HG03342 (cell line): ENCODE data around the gene PHF21A.
"Not testable (repeated sequence)": the region's sequence is repeated elsewhere in the genome, so short reads cannot be mapped to it uniquely, and the experiment has no call there.

Source experiments
- ATAC-seq: cut with Tn5 transposase; IDR thresholded peaks from one replicate; pipeline ENCODE4 v1.9.1; 2021; ENCODE audit warnings: mild to moderate bottlenecking, moderate library complexity; ENCODE audit not compliant: unreplicated experiment

PHF21A gene

DNA sequence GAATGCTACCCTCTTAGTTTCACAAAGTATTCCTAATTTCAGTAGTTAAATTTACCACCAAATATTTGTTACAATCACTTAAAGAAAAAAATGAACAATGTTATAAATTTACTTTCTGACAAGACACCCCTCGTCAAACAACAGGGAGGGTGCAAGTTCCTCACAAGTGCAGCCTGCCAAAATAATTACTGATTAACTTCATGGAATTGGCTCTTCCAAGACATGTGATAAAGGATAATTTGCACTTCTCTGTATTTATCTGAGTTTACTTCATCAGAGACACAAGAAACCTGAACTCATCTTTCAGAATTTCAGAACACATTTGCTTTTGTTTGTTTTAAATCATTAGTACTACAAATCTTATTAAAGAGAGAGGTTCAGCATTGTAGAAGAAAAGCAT is 132.3 kb downstream of the PHF21A start:
- ATAC-seq, result no peak

DNA sequence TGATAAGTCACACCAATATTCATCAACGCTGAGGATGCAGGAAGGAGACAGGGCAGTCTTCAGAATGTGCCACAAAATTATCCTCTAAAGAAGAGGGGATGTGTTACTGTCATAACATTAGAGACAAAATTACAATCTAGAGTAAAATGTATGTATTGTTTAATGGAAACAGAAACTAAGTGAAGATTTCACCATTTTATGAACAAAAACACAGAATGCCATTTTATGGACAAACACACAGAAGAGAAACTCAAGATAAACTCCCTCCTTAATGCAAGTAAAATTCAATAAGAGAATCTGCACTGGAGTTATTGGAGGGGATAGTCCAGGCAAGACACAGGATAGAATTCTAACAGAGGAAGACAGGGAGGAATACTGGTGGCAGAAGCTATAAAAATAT is 136.0 kb downstream of the PHF21A start:
- ATAC-seq, result no peak

DNA sequence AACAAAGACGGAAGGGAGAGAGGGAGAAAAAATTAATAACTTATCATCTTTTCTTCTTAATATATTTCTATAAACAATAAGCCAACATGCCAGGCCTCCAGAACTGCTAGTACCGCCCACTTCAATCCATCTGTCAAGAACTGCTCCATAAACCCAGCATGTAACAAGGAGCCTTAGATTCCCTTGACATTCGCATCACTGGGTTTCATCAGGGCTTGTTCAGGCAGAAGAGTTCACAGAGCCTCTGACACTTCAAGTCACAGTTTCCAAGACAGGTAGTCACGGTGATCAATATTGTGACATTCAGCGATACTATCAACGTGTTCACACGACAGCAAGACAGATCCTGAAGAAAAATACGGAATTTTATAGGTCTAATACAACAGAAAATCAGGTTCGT is 137.1 kb downstream of the PHF21A start:
- ATAC-seq, result no peak

DNA sequence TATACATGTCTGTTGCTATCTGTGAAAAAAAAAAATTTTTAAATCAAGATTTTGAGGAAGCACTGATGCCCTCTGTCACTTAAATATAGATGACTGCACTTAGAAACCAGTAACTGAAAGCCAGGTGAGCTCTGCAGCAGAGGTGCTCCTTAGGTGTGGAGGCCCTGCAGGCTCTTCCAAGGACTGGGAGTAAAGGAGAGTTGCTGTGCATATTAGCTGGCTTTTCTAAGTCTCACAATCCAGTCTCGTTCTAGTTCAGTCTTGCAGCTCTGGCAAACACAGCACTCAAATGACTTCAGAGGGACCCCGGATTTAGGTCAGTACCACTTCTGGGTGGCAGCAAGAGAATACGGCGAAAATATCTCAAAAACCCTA is 137.8 kb downstream of the PHF21A start:
- ATAC-seq, result no peak

DNA sequence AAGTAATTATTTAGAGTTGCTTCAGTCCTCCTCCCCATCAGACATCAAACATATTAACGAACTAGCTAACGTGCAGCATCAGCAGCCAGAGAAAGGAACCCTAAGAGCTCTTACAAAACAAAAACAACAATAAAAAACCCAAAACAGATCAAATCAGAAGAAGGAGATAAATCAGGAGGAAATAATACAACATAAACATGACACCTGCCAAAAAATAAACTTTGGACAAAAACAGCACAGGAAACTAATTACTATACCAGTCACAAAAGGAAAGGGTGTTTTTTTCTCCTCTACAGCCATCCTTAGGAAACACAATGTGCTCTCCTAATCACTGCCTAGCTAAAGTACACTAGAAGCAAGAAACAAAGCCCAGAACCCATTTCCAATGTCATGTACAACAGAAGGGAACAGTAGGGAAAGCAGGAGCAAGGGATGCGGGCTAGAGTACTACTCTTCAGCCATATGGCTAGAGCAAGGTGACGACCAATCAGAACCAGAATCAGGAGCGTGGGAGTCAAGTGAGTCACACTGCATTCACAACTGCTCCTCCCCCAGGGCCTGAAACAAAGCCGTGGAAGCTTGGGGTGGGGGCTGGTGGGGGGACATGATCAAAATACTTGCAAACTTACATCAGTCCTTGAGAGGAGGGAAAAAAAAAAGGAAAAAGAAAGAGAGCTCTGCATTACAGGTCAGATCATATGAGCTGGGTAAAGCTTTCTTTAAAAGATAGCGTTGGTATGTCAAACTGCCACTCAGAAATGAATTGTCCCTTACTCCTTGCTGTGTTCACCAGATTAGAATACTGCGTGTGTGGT is 138.4 kb downstream of the PHF21A start:
- no peak for ATAC-seq

DNA sequence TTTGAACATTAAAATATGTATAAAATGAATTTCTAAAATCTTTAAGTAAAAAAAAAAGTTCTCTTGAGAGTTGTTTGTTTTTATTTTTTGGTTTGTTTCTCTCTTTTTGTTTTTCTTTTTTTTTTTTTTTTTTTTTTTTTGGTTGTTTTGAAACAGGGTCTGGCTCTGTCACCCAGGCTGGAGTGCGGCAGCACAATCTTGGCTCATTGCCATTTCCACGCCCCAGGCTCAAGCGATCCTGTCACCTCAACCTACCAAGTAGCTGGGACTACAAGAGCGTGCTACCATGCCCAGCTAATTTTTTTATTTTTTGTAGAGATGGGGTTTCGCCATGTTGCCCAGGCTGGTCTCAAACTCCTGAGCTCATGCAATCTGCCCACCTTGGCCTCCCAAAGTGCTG is 139.4 kb downstream of the PHF21A start:
- ATAC-seq, result not testable (repeated sequence)

DNA sequence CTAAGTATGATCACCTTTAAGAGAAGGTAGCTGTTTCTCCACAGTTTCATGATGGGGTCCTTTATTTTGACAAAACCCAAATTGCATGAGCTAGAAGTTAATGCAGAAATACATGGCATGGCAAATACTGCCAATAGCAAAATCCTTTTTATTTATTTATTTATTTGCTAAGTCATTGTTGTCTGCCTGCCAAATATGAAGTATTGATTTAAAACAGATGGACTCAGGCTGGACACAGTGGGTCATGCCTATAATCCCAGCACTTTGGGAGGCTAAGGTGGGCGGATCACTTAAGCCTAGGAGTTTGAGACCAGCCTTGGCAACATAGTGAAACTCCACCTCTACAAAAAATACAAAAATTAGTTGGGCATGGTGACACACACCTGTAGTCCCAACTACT is 146.4 kb downstream of the PHF21A start:
- ATAC-seq, result no peak

DNA sequence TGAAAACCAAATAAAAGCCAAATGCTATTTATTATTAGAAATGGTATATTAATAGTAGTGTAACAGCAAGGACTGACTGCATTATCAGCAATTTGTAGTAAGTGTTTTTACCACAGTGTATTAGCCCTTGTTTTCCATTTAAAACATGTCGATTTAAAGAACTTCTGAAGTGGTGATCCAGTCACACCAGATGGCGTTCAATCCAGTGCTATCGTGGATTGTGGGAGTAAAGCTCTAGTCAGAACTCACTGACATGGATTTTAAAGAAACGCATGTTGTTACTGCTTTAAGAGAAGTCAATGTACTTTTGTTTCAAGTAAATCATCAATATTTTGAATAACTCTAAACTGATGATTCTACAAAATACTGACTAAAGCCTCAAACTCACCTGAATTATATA is 147.7 kb downstream of the PHF21A start:
- no peak for ATAC-seq

DNA sequence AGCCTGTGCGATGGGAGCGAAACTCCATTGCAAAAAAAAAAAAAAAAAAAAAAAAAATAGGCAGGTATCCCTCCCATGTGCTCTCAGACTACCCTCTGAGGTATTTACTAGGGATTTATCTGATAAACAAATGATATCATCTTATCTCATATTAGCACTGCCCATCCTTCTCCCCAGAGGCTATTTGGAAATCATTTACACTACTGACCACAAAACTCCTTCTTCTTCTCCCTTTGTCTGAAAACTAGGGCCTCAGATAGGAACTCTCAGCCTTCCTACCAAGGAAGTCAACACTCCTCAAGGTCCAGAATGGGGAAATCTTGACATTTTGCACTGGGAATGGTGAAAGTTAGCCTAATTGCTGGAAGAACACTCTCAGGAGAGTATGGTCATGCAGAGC is 152.4 kb downstream of the PHF21A start:
- no peak for ATAC-seq

DNA sequence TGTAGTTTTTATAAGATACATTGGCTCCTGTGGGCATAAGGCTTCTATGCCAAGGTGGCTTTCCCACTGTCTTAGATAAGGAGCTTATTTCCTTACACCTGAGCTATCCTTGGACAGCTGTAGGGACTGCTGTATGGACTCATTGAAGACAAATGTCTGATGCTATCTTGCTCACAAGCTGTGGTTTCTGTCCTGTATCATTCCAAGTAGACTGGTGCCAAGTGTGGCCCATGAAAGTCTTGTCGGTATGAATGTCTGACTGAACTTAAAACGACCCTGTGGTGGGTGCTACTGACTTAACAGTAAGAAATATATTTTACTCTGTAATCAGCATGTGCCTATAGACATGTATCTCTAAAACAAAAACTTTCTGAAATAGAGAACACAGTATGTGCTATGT is 153.7 kb downstream of the PHF21A start:
- ATAC-seq, result no peak

DNA sequence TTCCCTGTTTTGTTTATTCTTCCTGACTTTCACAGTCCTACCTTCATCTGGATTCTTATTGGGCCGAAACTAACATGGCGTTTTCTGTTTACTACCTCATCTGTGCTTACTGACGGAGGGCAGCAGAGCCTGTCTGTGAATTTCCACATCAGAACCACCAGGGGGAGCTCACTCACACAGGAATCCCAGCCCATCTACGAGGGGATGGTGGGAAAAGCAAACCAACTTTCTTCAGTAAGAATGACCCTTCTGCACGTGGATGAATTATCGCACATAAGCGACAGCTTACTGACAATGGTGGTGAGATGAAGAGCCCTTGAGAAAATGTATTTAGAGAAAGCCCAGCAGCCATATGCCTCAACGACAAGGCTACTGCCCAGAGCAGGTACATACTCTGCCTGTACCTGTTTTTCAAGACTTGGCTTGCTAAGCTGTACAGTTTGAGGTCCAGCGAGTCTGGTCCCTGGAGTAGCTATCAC is 156.3 kb downstream of the PHF21A start:
- ATAC-seq, result peak; percentile 74

DNA sequence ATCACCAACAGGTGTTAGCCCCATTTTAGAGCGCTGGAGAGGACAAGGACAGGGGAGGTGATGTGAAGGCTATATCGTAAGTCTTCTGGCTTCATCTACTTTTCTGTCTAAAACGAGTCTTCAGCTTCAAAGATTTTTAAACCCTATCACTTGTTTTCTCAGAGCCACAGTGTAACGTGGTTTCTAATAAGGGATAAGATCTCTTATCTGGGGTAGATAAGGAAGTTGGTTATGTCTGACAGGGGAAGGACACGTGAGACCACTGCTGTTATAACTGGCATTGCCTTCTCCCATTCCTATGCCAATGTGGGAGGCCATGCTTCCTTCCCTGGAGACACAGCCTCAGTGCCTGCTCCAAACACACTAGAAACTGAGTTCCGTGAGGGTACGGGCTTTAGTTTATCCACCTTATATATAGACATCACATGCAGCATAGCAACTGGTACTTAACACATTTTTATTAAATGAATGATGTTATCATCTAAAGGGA is 159.5 kb downstream of the PHF21A start:
- ATAC-seq, result no peak

DNA sequence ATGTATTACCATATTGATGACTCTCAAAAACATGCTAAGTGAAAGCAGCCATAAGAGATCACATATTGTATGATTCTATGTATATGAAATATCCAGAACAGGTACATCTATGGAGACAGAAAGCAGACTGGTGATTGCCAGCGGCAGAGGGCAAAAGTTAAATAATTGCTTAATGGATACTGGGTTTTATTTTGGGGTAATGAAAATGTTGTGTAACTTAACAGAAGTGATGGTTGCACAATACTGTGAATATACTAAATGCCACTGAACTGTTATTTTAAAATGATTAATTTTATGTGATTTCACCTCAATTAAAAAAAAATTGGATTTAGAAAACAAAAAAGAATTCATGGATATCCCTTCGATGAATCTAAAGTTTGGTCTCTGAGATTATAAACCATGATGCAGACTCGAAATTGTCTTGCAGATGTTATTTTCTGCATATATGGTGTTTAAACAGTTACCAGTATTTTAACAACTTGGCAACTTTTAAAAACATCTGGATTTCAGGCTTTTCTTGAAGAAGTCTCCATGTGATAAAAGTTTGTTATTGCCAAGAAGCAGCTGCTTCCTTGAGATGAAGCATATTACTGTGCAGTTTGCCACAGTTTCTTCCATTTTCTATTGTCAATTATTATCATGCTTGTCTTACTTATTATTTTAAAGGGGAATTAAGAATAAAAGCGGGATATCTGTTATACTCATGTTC is 160.7 kb downstream of the PHF21A start:
- ATAC-seq, result no peak

DNA sequence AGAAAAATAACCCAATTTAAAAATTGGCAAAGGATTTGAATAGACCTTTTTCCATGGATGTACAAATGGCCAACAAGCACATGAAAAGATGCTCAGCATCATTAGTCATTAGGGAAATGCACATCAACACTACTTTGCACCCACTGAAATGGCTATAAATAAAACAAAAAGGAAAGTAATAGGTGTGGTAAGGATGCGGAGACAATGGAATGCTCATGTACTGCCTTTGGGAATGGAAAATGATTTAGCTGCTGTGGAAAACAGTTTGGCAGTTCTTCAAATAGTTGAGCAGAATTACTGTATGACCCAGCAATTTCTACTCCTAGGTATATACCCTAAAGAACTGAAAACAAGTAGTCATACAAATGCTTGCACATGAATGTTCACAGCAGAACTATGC is 161.4 kb downstream of the PHF21A start:
- ATAC-seq, result no peak

DNA sequence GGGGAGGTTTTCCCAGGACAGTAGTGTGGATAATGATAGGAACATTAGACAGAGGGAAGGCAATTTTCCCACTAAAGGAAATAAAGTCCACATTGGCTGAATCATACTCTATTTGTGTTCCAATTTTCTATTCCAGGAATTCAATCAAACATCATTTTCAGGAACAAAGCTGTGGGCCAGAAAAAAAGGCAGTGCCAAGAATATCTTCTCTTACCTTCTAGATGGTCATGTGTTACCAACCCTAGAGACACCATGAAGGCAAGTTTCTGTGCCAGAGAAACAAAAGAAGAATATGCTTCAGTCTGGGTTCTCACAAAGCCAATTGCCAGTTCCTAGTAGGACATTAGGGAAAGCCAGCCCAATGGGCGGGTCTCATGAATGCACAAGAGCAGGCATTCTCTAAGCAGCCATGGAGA is 171.3 kb downstream of the PHF21A start:
- ATAC-seq, result no peak

DNA sequence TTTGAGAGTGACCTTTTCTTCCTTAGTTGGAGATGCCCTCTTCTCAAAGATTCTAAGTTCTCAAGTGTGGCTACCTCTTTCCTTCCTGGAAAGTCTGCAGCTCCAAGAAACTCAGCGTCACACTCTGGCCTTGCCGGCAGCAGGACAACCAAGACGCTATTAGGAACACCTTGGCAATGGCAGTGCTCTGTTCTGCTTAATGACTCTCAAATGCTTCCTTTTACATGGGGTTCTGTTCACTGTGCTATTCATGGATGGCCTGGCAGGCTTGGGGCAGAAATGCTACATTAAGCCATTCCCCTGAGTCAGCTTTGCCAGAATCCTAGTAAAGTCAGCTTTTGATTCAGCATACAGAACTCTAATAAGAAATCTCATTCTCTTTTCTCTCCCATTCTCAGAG is 172.9 kb downstream of the PHF21A start:
- ATAC-seq, result no peak

DNA sequence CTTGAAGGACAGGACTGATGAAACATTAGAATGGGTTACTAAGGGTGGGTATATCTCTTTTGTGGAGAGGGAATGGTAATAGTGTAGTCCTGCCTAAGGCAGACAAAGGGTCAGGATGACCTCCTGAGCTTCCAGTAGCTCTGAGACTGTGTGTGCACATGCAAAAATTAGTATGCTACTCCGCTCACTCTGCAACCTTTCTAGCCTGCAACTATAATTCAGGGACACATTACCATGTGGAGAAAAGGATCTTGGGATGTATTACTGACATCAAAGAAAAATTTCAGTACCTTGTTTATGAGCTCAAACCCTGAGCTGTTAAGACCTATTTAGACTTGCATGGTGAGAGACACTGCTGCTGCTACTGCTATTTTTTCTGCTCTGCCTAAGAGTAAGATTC is 173.4 kb downstream of the PHF21A start:
- no peak for ATAC-seq

DNA sequence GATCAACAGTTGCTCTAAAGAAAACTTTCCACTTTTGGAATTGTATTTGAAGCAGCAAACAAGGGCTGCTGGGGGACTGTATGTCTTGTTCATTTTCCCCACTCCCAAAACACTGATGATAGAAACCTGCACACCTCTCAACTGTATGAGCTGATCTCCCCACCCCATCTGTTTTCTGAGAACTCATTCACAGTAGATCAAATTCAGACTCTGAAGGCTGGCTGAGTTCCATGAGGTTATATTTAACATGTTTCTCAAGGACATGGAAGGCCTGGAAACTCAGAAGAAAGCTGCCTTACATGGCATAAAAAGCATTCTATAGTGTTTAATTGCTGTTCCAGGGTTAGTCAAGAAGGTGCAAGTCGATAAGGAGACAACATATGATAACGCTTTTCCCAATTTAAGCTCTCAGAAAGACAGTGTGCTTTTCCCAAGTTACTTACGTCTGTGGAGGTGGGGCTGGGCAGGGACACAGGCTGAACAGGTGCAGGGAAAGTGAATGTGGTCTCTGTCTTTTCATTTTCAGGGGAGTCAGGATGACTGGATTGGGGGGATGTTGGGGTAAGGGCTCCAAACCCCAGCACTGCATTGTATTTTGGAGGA is 175.8 kb downstream of the PHF21A start:
- ATAC-seq, result no peak

DNA sequence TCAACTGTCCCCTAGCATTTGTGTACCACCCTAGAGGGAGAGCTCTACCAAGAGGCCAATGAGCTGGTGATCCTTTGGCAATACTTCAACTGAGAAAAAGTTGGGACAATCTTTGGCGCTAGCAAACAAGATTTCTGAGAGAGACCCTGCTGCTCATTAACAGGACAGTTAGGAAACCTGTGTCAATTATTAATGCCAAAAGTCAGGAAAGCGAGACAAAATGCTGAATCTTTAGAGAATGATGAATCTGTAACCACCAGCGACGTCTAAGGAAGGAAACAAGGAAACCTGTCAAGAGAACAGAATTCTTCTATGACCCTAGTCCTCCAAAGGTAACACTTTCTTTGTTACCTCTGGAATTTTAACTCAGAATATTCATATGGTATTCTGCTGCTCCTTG is 178.9 kb downstream of the PHF21A start:
- ATAC-seq, result no peak

DNA sequence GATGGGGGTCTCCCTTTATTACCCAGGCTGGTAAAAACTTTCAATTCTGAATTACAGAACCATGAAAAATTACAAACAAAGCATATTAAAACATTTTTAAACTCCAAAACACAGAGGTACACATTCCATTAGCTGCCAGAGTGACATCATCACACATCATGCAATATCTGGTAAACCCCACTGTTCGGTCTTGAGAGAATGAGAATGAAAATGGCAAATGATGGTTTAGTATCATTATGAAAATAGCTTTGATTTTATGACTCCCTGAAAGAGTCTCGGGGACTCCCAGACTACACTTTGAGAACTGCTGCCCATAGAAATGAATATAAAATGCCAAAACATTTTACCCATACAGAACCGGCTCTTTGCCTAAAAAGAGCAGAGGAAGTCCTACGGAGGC is 180.0 kb downstream of the PHF21A start:
- ATAC-seq, result no peak

DNA sequence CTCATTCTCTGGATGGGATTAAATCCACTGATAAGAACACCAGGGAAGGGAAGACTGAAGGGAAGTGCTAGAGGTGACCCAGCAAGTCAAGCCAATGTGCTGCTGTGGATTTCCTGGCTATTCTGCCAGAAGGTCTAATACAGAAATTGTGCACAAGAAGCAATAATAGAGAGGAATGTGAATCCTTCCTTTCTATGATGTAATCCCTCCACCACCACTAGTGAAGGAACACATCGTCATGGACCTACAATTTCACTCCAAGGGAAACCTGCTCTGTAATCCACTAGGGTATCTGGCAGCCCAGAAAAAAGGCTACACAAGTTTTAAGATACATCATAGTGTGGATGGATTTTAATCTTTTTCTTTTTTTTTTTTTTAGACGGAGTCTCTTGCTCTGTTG is 181.4 kb downstream of the PHF21A start:
- no peak for ATAC-seq

DNA sequence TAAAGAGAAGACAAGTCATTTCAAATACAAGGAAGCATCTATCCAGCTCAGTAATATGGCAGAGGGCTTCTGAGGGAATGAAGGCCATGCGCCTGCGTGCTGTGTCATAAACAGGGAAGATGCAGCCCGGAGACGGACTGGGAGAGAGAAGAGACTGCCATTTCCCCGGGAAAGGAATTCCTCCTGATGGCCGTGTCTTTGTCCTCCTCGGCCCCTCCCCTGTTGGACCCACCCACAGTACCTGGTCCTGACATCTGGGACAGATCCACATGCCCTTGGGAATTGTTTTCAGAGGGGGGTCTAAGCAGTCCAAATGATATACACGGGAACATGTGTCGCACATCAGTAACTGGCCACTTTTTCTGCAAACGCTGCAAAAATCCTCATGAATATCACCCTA is 183.3 kb downstream of the PHF21A start:
- ATAC-seq, result no peak
